Activated T-cell treated with anti-CD3 and anti-CD28 coated beads, Interleukin-2, amount 50 U/mL, for 4 hours (primary cell): Measurements from ENCODE around the gene ZNF254. TPM values are rescaled to one million over a fixed set of nuclear protein-coding genes. Genes with fewer than 3 reads are reported as not detected.
A peak's percentile ranks its signal among the peaks of the same experiment; 100 is the strongest.
"Not testable (repeated sequence)": the region's sequence is repeated elsewhere in the genome, so short reads cannot be mapped to it uniquely, and the experiment has no call there.

Experiments
- ATAC-seq, 2 donors: fragments of 200-7000 bp; cut with Tn5 transposase; one replicate each; pipeline ENCODE4 v1.10.0; 2021
- DNase-seq: peaks from one replicate; pipeline ENCODE4 v3.0.0-alpha.2; 2020
- H3K27me3 Mint-ChIP-seq: one replicate; pipeline ENCODE4 v1.8.0; 2021; ENCODE audit warnings: low read depth, mixed read lengths
- H3K36me3 Mint-ChIP-seq: one replicate; pipeline ENCODE4 v1.8.0; 2022; ENCODE audit warnings: mixed read lengths; ENCODE audit not compliant: insufficient read depth
- H3K4me1 Mint-ChIP-seq: one replicate; pipeline ENCODE4 v1.8.0; 2021; ENCODE audit warnings: low read depth, mixed read lengths
- H3K4me3 Mint-ChIP-seq: one replicate; pipeline ENCODE4 v1.8.0; 2021; ENCODE audit warnings: mild to moderate bottlenecking, moderate library complexity, mixed read lengths
- H3K9me3 Mint-ChIP-seq: one replicate; pipeline ENCODE4 v1.8.0; 2021; ENCODE audit warnings: mixed read lengths
- total RNA-seq, 3 donors: library from RNA; stranded (reverse); gene quantifications; one replicate each; pipeline ENCODE4 v1.2.1, GENCODE V29; 2021

ZNF254 gene
- total RNA-seq = 1 to 10 TPM; 5.6 to 7.0 (median 6.8) TPM

GRCh38 chr19:24086974-24087595 is at the start of gene ZNF254:
ZNF254 (plus strand) TSS chr19:24087187; CDS start chr19:24087308, 121 bp downstream.
- peaks cover 14% of the 10 kb centered on the region for H3K4me1 Mint-ChIP-seq
- ATAC-seq (peak; percentile 100), DNase-seq (peak; percentile 51)
- peak within 1 kb of the TSS; percentile 96 for H3K4me3 Mint-ChIP-seq
- H3K9me3 Mint-ChIP-seq = no peaks in the 10 kb centered on the region
- H3K27me3 Mint-ChIP-seq = no peaks in the 10 kb centered on the region
- H3K36me3 Mint-ChIP-seq = peaks cover 5% of the 10 kb centered on the region

- Mint-ChIP-seq H3K27me3 (no peaks in the 10 kb centered on the region), H3K36me3 (peaks cover 26% of the 10 kb centered on the region), H3K4me1 (peaks cover 35% of the 10 kb centered on the region), H3K9me3 (no peaks in the 10 kb centered on the region), H3K4me3 (no peak overlapping the region)
- ATAC-seq = no peak
- DNase-seq = no peak
Measured at GRCh38 chr19:24040621-24041020, 46.4 kb upstream of the ZNF254 start.

GRCh38 chr19:24041326-24041725 is 45.7 kb upstream of the ZNF254 start:
- Mint-ChIP-seq H3K36me3 (peaks cover 26% of the 10 kb centered on the region), H3K4me1 (peaks cover 28% of the 10 kb centered on the region)
- H3K9me3 Mint-ChIP-seq, H3K27me3 Mint-ChIP-seq, H3K4me3 Mint-ChIP-seq, DNase-seq, ATAC-seq: not testable (repeated sequence)

- H3K4me3 Mint-ChIP-seq = no peak overlapping the region
- no peaks in the 10 kb centered on the region for H3K9me3 Mint-ChIP-seq
- H3K4me1 Mint-ChIP-seq = peaks cover 4% of the 10 kb centered on the region
- peaks cover 42% of the 10 kb centered on the region for H3K36me3 Mint-ChIP-seq
- ATAC-seq (no peak), DNase-seq (no peak)
- H3K27me3 Mint-ChIP-seq = no peaks in the 10 kb centered on the region
Measured at GRCh38 chr19:24046550-24046949, 40.4 kb upstream of the ZNF254 start.

- Mint-ChIP-seq H3K4me3 (no peak overlapping the region), H3K9me3 (no peaks in the 10 kb centered on the region), H3K36me3 (peaks cover 50% of the 10 kb centered on the region), H3K4me1 (no peaks in the 10 kb centered on the region), H3K27me3 (no peaks in the 10 kb centered on the region)
- ATAC-seq (no peak), DNase-seq (no peak)
Measured at GRCh38 chr19:24048261-24048660, 38.7 kb upstream of the ZNF254 start.

- Mint-ChIP-seq H3K27me3 (no peaks in the 10 kb centered on the region), H3K36me3 (peaks cover 58% of the 10 kb centered on the region), H3K4me3 (no peak overlapping the region), H3K4me1 (peaks cover 9% of the 10 kb centered on the region), H3K9me3 (no peaks in the 10 kb centered on the region)
- ATAC-seq (no peak), DNase-seq (no peak)
Measured at GRCh38 chr19:24049537-24049936, 37.5 kb upstream of the ZNF254 start.

- H3K27me3 Mint-ChIP-seq = no peaks in the 10 kb centered on the region
- H3K4me1 Mint-ChIP-seq = peaks cover 12% of the 10 kb centered on the region
- no peak overlapping the region for H3K4me3 Mint-ChIP-seq
- H3K36me3 Mint-ChIP-seq = peaks cover 63% of the 10 kb centered on the region
- H3K9me3 Mint-ChIP-seq = no peaks in the 10 kb centered on the region
- ATAC-seq = no peak
- no peak for DNase-seq
Measured at GRCh38 chr19:24051516-24051915, 35.5 kb upstream of the ZNF254 start.

- no peaks in the 10 kb centered on the region for H3K9me3 Mint-ChIP-seq
- no peak for DNase-seq
- peaks cover 12% of the 10 kb centered on the region for H3K4me1 Mint-ChIP-seq
- peaks cover 55% of the 10 kb centered on the region for H3K36me3 Mint-ChIP-seq
- ATAC-seq = no peak
- no peak overlapping the region for H3K4me3 Mint-ChIP-seq
- no peaks in the 10 kb centered on the region for H3K27me3 Mint-ChIP-seq
Measured at GRCh38 chr19:24052811-24053210, 34.2 kb upstream of the ZNF254 start.

- ATAC-seq (no peak), DNase-seq (no peak)
- Mint-ChIP-seq H3K27me3 (no peaks in the 10 kb centered on the region), H3K36me3 (peaks cover 54% of the 10 kb centered on the region), H3K4me1 (peaks cover 12% of the 10 kb centered on the region), H3K4me3 (no peak overlapping the region), H3K9me3 (no peaks in the 10 kb centered on the region)
Measured at GRCh38 chr19:24053601-24054000, 33.4 kb upstream of the ZNF254 start.

- Mint-ChIP-seq H3K27me3 (no peaks in the 10 kb centered on the region), H3K4me1 (peaks cover 12% of the 10 kb centered on the region), H3K36me3 (peaks cover 55% of the 10 kb centered on the region), H3K9me3 (no peaks in the 10 kb centered on the region), H3K4me3 (no peak overlapping the region)
- DNase-seq (no peak), ATAC-seq (peak; percentile 84 to 86)
Measured at GRCh38 chr19:24054044-24054935, 32.7 kb upstream of the ZNF254 start.

- Mint-ChIP-seq H3K36me3 (peaks cover 58% of the 10 kb centered on the region), H3K9me3 (no peaks in the 10 kb centered on the region), H3K4me1 (peaks cover 12% of the 10 kb centered on the region), H3K4me3 (no peak overlapping the region), H3K27me3 (no peaks in the 10 kb centered on the region)
- DNase-seq (no peak), ATAC-seq (no peak)
Measured at GRCh38 chr19:24055548-24055947, 31.4 kb upstream of the ZNF254 start.

GRCh38 chr19:24057144-24057543 is 29.8 kb upstream of the ZNF254 start:
- H3K9me3 Mint-ChIP-seq = no peaks in the 10 kb centered on the region
- peaks cover 12% of the 10 kb centered on the region for H3K4me1 Mint-ChIP-seq
- no peak for DNase-seq
- H3K4me3 Mint-ChIP-seq = no peak overlapping the region
- H3K36me3 Mint-ChIP-seq = peaks cover 55% of the 10 kb centered on the region
- no peaks in the 10 kb centered on the region for H3K27me3 Mint-ChIP-seq
- no peak for ATAC-seq

GRCh38 chr19:24059563-24060295 is 27.3 kb upstream of the ZNF254 start:
- Mint-ChIP-seq H3K4me3 (no peak overlapping the region), H3K9me3 (no peaks in the 10 kb centered on the region), H3K4me1 (peaks cover 4% of the 10 kb centered on the region), H3K36me3 (peaks cover 39% of the 10 kb centered on the region), H3K27me3 (no peaks in the 10 kb centered on the region)
- DNase-seq = no peak
- ATAC-seq = no peak

- peak; percentile 55 to 59 for ATAC-seq
- Mint-ChIP-seq H3K4me1 (peaks cover 4% of the 10 kb centered on the region), H3K36me3 (peaks cover 38% of the 10 kb centered on the region), H3K27me3 (no peaks in the 10 kb centered on the region), H3K4me3 (no peak overlapping the region), H3K9me3 (no peaks in the 10 kb centered on the region)
- no peak for DNase-seq
Measured at GRCh38 chr19:24060687-24061356, 26.2 kb upstream of the ZNF254 start.
